ENCODE measurements around the gene TXNDC12.
"Not testable (repeated sequence)": the region's sequence is repeated elsewhere in the genome, so short reads cannot be mapped to it uniquely, and the experiment has no call there.

TXNDC12 gene
- total RNA-seq, result 4.7 to 8.3 reads per million in 2 experiments

- peak; percentile 43 for DNase-seq (ENCODE audit: low read depth)
These were observed at the start of gene TXNDC12 for GRCh38 chr1:52055066-52055865. Gene TXNDC12, minus strand, starts transcription at chr1:52055191. Its CDS starts 95 bp downstream, at chr1:52055096.

- no peak for DNase-seq (ENCODE audit: low read depth)
These were observed 47.5 kb upstream of the TXNDC12 start for GRCh38 chr1:52102336-52103013.

- no peak for DNase-seq (ENCODE audit: low read depth)
These were observed 43.3 kb upstream of the TXNDC12 start for GRCh38 chr1:52098139-52098871.

DNA sequence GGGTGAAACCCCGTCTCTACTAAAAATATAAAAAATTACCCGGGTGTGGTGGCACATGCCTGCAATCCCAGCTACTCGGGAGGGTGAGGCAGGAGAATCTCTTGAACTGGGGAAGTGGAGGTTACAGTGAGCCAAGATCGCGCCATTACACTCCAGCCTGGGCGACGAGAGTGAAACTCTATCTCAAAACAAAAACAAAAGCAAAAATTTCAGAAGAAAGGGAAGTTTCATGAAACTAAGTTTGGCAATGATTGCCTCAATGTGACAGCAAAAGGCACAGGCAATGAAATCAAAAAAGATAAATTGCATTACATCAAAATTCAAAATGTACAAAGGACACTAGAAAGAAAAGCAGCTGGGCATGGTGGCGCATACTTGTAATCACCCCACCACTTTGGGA, 41.2 kb upstream of the TXNDC12 start:
- no peak for DNase-seq (ENCODE audit: low read depth)

- DNase-seq (ENCODE audit: low read depth), result not testable (repeated sequence)
These were observed 39.3 kb upstream of the TXNDC12 start for GRCh38 chr1:52094300-52094699.

GRCh38 chr1:52087892-52088291, 32.9 kb upstream of the TXNDC12 start:
- not testable (repeated sequence) for DNase-seq (ENCODE audit: low read depth)

DNA sequence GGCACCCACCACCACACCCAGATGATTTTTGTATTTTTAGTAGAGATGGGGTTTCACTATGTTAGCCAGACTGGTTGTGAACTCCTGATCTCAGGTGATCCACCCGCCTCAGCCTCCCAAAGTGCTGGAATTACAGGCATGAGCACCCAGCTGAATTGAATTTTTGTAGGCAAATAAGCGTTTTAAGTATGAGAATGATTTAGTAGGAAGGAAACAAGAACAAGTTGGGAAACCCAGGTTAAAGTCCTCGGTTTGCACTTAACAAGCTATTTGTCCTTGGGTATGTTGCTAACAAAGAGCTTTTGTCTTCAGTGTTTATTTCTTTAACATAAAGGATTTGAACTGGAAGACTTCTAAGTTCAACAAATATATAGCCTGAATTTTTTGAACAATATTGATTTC, 25.0 kb upstream of the TXNDC12 start:
- DNase-seq (ENCODE audit: low read depth), result no peak

- DNase-seq (ENCODE audit: low read depth), result not testable (repeated sequence)
These were observed 22.3 kb upstream of the TXNDC12 start for GRCh38 chr1:52077277-52077676.

- DNase-seq (ENCODE audit: low read depth), result no peak
These were observed 17.3 kb upstream of the TXNDC12 start for GRCh38 chr1:52072291-52072690.

- no peak for DNase-seq (ENCODE audit: low read depth)
These were observed 15.7 kb upstream of the TXNDC12 start for GRCh38 chr1:52070704-52071103.

GRCh38 chr1:52063192-52063591, 8.2 kb upstream of the TXNDC12 start:
- no peak for DNase-seq (ENCODE audit: low read depth)

DNA sequence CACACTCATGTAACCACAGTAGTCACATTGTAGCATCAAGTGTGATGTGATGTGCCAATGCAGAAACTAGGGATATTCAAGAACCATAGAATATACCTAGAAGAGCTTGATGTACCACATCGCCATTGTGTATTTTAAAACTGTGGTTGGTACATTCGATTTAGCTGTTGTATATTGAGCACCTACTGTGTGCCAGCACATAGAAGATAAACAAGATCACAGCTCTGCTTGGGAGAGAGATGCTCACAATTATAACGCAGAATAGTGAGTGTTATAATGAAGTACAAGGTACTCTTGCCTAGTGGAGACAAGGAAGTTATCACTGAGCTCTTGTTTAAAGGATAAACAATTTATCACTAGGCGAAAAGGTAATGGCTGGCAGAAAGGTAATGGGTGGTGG, 5.8 kb upstream of the TXNDC12 start:
- DNase-seq (ENCODE audit: low read depth), result no peak

GRCh38 chr1:52059888-52060287, 4.9 kb upstream of the TXNDC12 start:
- DNase-seq (ENCODE audit: low read depth), result no peak

GRCh38 chr1:52059321-52059720, 4.3 kb upstream of the TXNDC12 start:
- DNase-seq (ENCODE audit: low read depth), result no peak

DNA sequence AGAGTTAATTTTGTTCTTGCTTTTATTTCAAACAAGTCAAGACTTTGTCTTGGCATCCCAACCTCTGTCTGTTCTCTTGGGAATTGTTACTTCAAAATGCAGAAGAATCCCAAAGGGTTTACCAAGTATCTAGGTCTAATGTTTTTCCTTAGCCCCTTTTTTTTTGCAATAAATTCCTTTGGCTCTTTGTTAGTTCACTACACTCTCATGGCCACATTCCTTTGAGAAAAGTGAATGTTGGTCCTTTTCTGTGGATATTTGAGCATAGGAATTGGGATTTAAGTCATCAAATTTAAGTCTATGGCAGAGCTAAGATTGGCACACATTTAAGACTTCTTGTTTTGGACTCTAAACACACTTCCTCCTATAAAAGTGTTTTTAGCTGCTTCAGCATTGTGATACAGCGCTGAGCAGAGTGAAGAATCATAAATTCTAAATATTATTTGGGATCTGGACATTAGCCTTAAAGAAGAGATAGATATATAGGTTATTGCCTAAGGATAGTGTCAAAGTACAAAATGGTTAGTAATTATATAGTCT, 3.0 kb upstream of the TXNDC12 start:
- DNase-seq (ENCODE audit: low read depth), result no peak

DNA sequence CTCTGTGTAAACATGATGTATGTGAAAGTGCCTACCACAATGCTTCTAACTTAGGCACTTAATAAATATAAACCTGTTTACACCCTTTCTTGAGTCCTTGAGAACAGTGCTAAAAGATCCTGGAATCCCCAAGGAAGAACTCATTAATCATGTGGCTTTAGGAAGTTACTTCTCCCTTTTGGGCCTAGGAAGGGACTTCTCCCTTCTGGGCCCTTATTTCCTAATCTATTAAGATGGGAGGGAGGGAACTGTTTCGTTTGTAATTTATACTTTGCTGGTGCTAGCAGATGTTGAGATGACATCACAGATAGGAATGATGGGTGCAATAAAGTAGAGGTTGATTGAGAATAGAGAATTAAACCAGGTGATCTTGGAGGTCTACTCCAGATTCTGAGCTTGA, 2.3 kb upstream of the TXNDC12 start:
- DNase-seq (ENCODE audit: low read depth), result no peak

GRCh38 chr1:52056937-52057231, 1.9 kb upstream of the TXNDC12 start:
- no peak for DNase-seq (ENCODE audit: low read depth)

DNA sequence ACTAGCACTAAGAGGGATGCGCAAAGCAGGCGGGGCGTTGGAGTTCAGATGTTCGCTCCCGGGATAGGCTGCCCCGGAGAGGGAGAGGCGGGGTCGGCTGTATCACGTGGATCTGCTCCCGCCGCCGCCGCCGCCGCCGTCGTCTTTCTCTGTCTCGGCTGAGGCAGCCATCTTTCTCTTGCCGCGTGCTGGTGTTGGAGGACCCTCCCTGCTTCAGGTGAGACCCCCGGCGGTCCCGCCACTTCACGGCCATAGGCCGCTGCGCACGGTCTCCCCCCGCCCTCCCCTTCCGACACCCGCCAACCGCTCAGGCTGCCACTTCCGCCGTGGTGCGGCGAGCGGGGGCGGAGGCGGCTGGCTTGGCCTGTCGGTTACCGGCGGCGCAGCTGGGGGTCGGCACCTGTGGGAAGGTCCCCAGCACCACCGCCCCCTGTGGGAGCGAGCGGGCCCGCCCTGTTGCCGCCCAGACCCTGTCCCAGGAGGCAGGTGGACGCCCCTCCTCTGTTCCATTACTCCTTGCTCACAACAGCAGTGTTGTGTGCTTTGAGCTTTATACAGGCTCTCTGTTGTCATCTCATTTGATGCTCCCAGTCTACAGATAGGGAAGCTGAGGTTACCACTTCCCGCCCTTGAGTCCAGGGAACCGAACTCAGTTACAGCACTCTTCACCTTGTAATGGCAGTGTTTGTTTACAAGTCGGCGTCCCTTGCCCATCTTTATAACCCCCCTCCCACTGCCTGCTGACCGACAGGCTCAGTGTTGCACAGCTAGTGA, 1.4 kb upstream of the TXNDC12 start, which contains the start of gene BTF3L4:
Gene BTF3L4, plus strand, starts transcription at position 133 of the 774 bp plus-strand sequence. CDS start 3,553 bp downstream, outside the sequence.
- peak; percentile 90 for DNase-seq (ENCODE audit: low read depth)

DNA sequence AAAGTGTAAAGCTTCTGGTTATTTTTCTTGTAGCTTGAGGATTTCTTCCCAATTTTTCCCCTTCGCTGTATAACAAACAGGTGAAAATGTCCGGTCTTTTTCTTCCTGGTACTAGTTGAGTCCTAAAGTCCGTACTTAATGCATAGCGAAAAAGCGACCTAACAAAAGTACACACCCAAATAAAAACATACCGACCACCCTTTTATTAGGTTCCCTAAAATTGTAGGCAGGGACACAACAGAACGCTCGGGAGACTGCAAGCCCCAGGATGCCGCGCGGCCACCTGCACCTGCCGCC, 823 bp upstream of the TXNDC12 start:
- no peak for DNase-seq (ENCODE audit: low read depth)

DNA sequence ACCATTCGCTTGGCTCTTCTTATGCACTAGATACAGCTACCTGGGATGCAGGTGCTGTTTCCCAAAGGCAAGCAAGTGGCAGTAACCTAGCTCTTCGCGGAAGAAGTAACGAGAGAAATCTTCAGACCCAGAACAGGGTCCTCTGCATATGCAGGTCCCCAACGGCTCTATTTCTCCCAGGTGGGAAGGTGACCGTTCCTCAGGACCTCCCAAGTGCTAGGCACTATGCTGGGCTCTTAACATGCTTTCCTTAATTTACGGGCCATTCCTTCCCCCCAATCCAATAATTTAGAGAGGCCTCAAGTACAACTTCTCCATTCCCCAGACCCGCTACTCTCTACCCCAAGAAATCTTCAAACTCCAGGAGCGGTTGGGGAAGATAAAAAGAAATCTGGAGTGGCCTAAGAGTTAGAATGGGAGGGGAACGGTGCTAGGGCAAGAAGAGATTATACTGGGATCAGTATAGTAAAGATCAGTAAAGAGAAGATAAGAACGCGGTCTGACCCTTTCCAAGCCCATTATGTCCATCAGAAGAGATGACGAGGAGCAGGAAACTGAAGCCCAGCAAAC, 410 bp downstream of the TXNDC12 start:
- no peak for DNase-seq (ENCODE audit: low read depth)

DNA sequence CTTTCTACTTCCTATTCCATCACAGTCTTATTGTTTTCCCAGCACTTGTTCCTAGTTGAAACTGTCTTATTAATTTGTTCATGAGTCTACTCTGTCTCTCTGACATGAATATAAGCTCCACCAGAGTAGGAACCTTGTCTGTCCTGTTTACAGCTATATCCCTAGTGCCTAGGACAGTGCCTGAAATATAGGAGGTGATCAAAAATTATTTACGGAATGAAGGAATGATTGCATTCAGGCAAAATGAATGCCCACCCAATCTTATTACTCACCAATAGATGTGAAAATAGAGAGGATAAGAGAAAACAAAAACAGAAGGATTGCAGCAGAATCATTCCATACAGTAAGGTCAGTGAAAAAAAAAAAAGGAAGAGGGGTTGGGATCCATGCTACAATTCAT, 1.1 kb downstream of the TXNDC12 start:
- DNase-seq (ENCODE audit: low read depth), result no peak

DNA sequence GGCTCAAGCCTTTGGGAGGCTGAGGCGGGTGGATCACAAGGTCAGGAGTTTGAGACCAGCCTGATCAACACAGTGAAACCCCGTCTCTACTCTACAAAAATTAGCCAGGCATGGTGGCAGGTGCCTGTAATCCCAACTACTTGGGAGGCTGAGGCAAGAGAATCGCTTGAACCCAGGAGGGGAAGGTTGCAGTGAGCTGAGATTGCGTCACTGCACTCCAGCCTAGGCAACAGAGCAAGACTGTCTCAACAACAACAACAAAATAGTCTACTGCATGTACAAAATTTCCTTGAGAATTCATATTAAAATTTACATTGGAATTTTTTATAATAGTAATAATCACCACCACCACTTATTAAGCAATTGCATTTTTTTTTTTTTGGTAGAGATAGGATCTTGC, 5.7 kb downstream of the TXNDC12 start:
- not testable (repeated sequence) for DNase-seq (ENCODE audit: low read depth)
